GM19328 (cell line): ENCODE results near the gene DNAJC17.

Experiments used
- ATAC-seq: cut with Tn5 transposase; IDR thresholded peaks from one replicate; pipeline ENCODE4 v1.9.1; 2021; ENCODE audit warnings: mild to moderate bottlenecking, moderate library complexity; ENCODE audit not compliant: unreplicated experiment

Gene DNAJC17

GRCh38 chr15:40792394-40792793, 14.9 kb downstream of the DNAJC17 start:
- no peak for ATAC-seq

- ATAC-seq = no peak
Observed at GRCh38 chr15:40790718-40791117, 16.6 kb downstream of the DNAJC17 start.

- no peak for ATAC-seq
Observed at GRCh38 chr15:40789999-40790398, 17.3 kb downstream of the DNAJC17 start.

DNA sequence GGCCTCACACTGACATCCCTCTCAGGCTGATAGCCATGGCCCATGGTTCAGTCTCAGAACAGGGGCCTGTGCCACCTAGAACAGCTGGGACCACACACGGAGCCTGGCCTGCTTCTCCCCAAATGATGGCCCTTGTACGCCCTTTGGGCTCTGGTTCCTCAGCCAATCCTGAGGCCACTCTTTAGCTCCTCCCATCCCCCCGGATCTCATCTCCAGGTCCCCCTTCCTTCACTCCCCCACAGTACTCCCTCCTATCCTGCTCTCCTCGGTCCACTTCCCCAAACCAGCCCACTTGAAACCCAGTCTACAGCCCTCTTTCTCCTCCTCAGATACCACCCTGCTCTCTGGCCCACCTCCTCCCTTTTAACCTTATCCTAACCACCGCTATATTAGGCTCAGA, 18.2 kb downstream of the DNAJC17 start:
- ATAC-seq = no peak

GRCh38 chr15:40787991-40788390, 19.3 kb downstream of the DNAJC17 start:
- ATAC-seq = no peak

- no peak for ATAC-seq
Observed at GRCh38 chr15:40787344-40787841, 19.9 kb downstream of the DNAJC17 start.

GRCh38 chr15:40785814-40786213, 21.5 kb downstream of the DNAJC17 start:
- no peak for ATAC-seq

- no peak for ATAC-seq
Observed at GRCh38 chr15:40785164-40785563, 22.1 kb downstream of the DNAJC17 start.

GRCh38 chr15:40782609-40783227, 24.6 kb downstream of the DNAJC17 start:
- no peak for ATAC-seq

GRCh38 chr15:40776537-40777141, 30.6 kb downstream of the DNAJC17 start:
- no peak for ATAC-seq

GRCh38 chr15:40775740-40776536, 31.3 kb downstream of the DNAJC17 start:
- no peak for ATAC-seq

DNA sequence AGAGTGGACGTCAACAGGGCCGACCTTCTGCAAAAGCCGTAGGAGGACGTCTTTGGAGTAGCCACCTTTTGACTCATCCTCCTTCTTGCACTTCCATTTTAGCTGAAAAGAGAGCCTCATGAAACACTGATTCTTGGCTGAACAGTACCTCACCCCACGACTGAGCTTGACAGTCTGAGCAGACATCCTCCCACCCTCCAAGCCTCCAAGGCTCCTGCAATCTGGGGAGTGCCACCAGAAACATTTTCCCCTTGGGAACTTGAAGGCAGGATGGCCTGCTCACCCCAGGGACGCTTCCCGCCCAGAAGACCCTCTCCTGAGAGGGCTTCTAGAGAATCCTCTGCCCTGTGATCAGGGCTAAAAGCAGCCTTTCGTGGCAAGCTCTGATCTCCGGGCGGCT, 32.3 kb downstream of the DNAJC17 start:
- no peak for ATAC-seq

- ATAC-seq = no peak
Observed at GRCh38 chr15:40773902-40774301, 33.4 kb downstream of the DNAJC17 start.

GRCh38 chr15:40773496-40773895, 33.8 kb downstream of the DNAJC17 start:
- no peak for ATAC-seq

GRCh38 chr15:40772014-40772413, 35.3 kb downstream of the DNAJC17 start:
- no peak for ATAC-seq

GRCh38 chr15:40771242-40771641, 36.0 kb downstream of the DNAJC17 start:
- no peak for ATAC-seq

- no peak for ATAC-seq
Observed at GRCh38 chr15:40770147-40770721, 37.0 kb downstream of the DNAJC17 start.

GRCh38 chr15:40769274-40770146, 37.8 kb downstream of the DNAJC17 start, which contains the start of gene C15orf62:
TSS of gene C15orf62 (plus strand) at chr15:40769980. CDS start at chr15:40770496, 516 bp downstream.
- ATAC-seq = no peak

GRCh38 chr15:40768521-40769273, 38.6 kb downstream of the DNAJC17 start:
- ATAC-seq = no peak
